Measurements from ENCODE around the gene RPS6KA3.
"Not testable (repeated sequence)": the region's sequence is repeated elsewhere in the genome, so short reads cannot be mapped to it uniquely, and the experiment has no call there.

RPS6KA3 gene

GRCh38 chrX:20173856-20174255 lies 92.9 kb downstream of the RPS6KA3 start:
- Histone ChIP-seq H2BK12ac (ENCODE audit: low read length) (no peak overlapping the region), H2BK5ac (ENCODE audit: low read length) (no peak overlapping the region), H3K79me1 (ENCODE audit: low read depth, low read length) (no peaks in the 10 kb centered on the region), H3K4me1 (ENCODE audit: control insufficient read depth in 2 of 2, insufficient read depth in 1 of 2, low read depth in 1 of 2, low read length in 2 of 2) (no peaks in the 10 kb centered on the region), H3K4me2 (ENCODE audit: insufficient read depth, low read length, poor library complexity, severe bottlenecking) (no peak overlapping the region), H2AFZ (ENCODE audit: low read length) (no peak overlapping the region), H4K8ac (ENCODE audit: low read depth, low read length) (no peak overlapping the region), H3K14ac (ENCODE audit: low read length) (no peak overlapping the region), H4K91ac (ENCODE audit: low read depth, low read length, poor library complexity) (no peak overlapping the region), H3K9ac (ENCODE audit: low read depth, low read length, poor library complexity) (no peak overlapping the region), H3K4me3 (ENCODE audit: low read length in 2 of 2) (no peak overlapping the region), H3K27ac (replicated peaks; ENCODE audit: low read length) (no peak overlapping the region), H3K23ac (ENCODE audit: low read depth, low read length, poor library complexity) (no peak overlapping the region), H2AK5ac (ENCODE audit: low read depth, low read length) (no peak overlapping the region), H3K4ac (ENCODE audit: low read length) (no peak overlapping the region), H2BK120ac (ENCODE audit: low read depth, low read length) (no peak overlapping the region), H3K18ac (ENCODE audit: low read length) (no peak overlapping the region), H3K36me3 (replicated peaks in 1 of 2; ENCODE audit: control insufficient read depth in 2 of 2, insufficient read depth in 2 of 2, low read length in 2 of 2) (peaks cover 2 to 67% of the 10 kb centered on the region in 2 donors), H3K9me3 (replicated peaks in 1 of 2; ENCODE audit: control insufficient read depth in 2 of 2, insufficient read depth in 1 of 2, low read depth in 1 of 2, low read length in 2 of 2) (no peaks in the 10 kb centered on the region), H3K27me3 (ENCODE audit: control insufficient read depth in 3 of 3, insufficient read depth in 3 of 3, low read depth in 1 of 3, low read length in 3 of 3) (no peaks in the 10 kb centered on the region), H2BK15ac (ENCODE audit: low read length) (no peak overlapping the region)
- WGBS, 2 donors (ENCODE audit: extremely low coverage in 2 of 2, insufficient read length in 2 of 2, insufficient replicate concordance in 1 of 2): no CpG with 5 or more reads among the region's 2 CpGs
- no peak for DNase-seq (ENCODE audit: low spot score)

- Histone ChIP-seq H3K79me1 (ENCODE audit: low read depth, low read length) (no peaks in the 10 kb centered on the region), H3K23ac (ENCODE audit: low read depth, low read length, poor library complexity) (no peak overlapping the region), H2AFZ (ENCODE audit: low read length) (no peak overlapping the region), H3K27ac (replicated peaks; ENCODE audit: low read length) (no peak overlapping the region), H4K8ac (ENCODE audit: low read depth, low read length) (no peak overlapping the region), H3K9me3 (replicated peaks in 1 of 2; ENCODE audit: control insufficient read depth in 2 of 2, insufficient read depth in 1 of 2, low read depth in 1 of 2, low read length in 2 of 2) (no peaks in the 10 kb centered on the region), H3K18ac (ENCODE audit: low read length) (no peak overlapping the region), H3K4me2 (ENCODE audit: insufficient read depth, low read length, poor library complexity, severe bottlenecking) (no peak overlapping the region), H2BK15ac (ENCODE audit: low read length) (no peak overlapping the region), H3K27me3 (ENCODE audit: control insufficient read depth in 3 of 3, insufficient read depth in 3 of 3, low read depth in 1 of 3, low read length in 3 of 3) (no peaks in the 10 kb centered on the region), H2BK120ac (ENCODE audit: low read depth, low read length) (no peak overlapping the region), H3K4me3 (ENCODE audit: low read length in 2 of 2) (no peak overlapping the region), H2BK5ac (ENCODE audit: low read length) (no peak overlapping the region), H4K91ac (ENCODE audit: low read depth, low read length, poor library complexity) (no peak overlapping the region), H3K14ac (ENCODE audit: low read length) (no peak overlapping the region), H2AK5ac (ENCODE audit: low read depth, low read length) (no peak overlapping the region), H3K9ac (ENCODE audit: low read depth, low read length, poor library complexity) (no peak overlapping the region), H3K4me1 (ENCODE audit: control insufficient read depth in 2 of 2, insufficient read depth in 1 of 2, low read depth in 1 of 2, low read length in 2 of 2) (no peaks in the 10 kb centered on the region), H2BK12ac (ENCODE audit: low read length) (no peak overlapping the region), H3K4ac (ENCODE audit: low read length) (no peak overlapping the region), H3K36me3 (replicated peaks in 1 of 2; ENCODE audit: control insufficient read depth in 2 of 2, insufficient read depth in 2 of 2, low read length in 2 of 2) (peaks cover 2 to 72% of the 10 kb centered on the region in 2 donors)
- no peak for DNase-seq (ENCODE audit: low spot score)
- WGBS, 2 donors (ENCODE audit: extremely low coverage in 2 of 2, insufficient read length in 2 of 2, insufficient replicate concordance in 1 of 2): no CpG with 5 or more reads among the region's 2 CpGs
Measured at GRCh38 chrX:20173313-20173712, 93.4 kb downstream of the RPS6KA3 start.

GRCh38 chrX:20171887-20172286 lies 94.8 kb downstream of the RPS6KA3 start:
- Histone ChIP-seq H3K14ac (ENCODE audit: low read length) (no peak overlapping the region), H3K79me1 (ENCODE audit: low read depth, low read length) (no peaks in the 10 kb centered on the region), H2BK120ac (ENCODE audit: low read depth, low read length) (no peak overlapping the region), H3K23ac (ENCODE audit: low read depth, low read length, poor library complexity) (no peak overlapping the region), H3K18ac (ENCODE audit: low read length) (no peak overlapping the region), H2AK5ac (ENCODE audit: low read depth, low read length) (no peak overlapping the region), H2BK15ac (ENCODE audit: low read length) (no peak overlapping the region), H3K36me3 (replicated peaks in 1 of 2; ENCODE audit: control insufficient read depth in 2 of 2, insufficient read depth in 2 of 2, low read length in 2 of 2) (peaks cover 2 to 77% of the 10 kb centered on the region in 2 donors), H3K9me3 (replicated peaks in 1 of 2; ENCODE audit: control insufficient read depth in 2 of 2, insufficient read depth in 1 of 2, low read depth in 1 of 2, low read length in 2 of 2) (no peaks in the 10 kb centered on the region), H4K91ac (ENCODE audit: low read depth, low read length, poor library complexity) (no peak overlapping the region), H2BK12ac (ENCODE audit: low read length) (no peak overlapping the region), H3K4me2 (ENCODE audit: insufficient read depth, low read length, poor library complexity, severe bottlenecking) (no peak overlapping the region), H3K4me3 (ENCODE audit: low read length in 2 of 2) (no peak overlapping the region), H3K9ac (ENCODE audit: low read depth, low read length, poor library complexity) (no peak overlapping the region), H3K27ac (replicated peaks; ENCODE audit: low read length) (no peak overlapping the region), H4K8ac (ENCODE audit: low read depth, low read length) (no peak overlapping the region), H3K4ac (ENCODE audit: low read length) (no peak overlapping the region), H2AFZ (ENCODE audit: low read length) (no peak overlapping the region), H3K4me1 (ENCODE audit: control insufficient read depth in 2 of 2, insufficient read depth in 1 of 2, low read depth in 1 of 2, low read length in 2 of 2) (no peaks in the 10 kb centered on the region), H2BK5ac (ENCODE audit: low read length) (no peak overlapping the region), H3K27me3 (ENCODE audit: control insufficient read depth in 3 of 3, insufficient read depth in 3 of 3, low read depth in 1 of 3, low read length in 3 of 3) (no peaks in the 10 kb centered on the region)
- no peak for DNase-seq (ENCODE audit: low spot score)
- no CpG with 5 or more reads among the region's 3 CpGs for WGBS, 2 donors (ENCODE audit: extremely low coverage in 2 of 2, insufficient read length in 2 of 2, insufficient replicate concordance in 1 of 2)

- H2BK120ac ChIP-seq (ENCODE audit: low read depth, low read length); H3K18ac ChIP-seq (ENCODE audit: low read length); H3K4me2 ChIP-seq (ENCODE audit: insufficient read depth, low read length, poor library complexity, severe bottlenecking); H3K79me1 ChIP-seq (ENCODE audit: low read depth, low read length); H3K9me3 ChIP-seq (replicated peaks in 1 of 2; ENCODE audit: control insufficient read depth in 2 of 2, insufficient read depth in 1 of 2, low read depth in 1 of 2, low read length in 2 of 2); DNase-seq (ENCODE audit: low spot score); H2BK5ac ChIP-seq (ENCODE audit: low read length); H3K4me3 ChIP-seq (ENCODE audit: low read length in 2 of 2); H2BK12ac ChIP-seq (ENCODE audit: low read length); H3K23ac ChIP-seq (ENCODE audit: low read depth, low read length, poor library complexity); H3K27me3 ChIP-seq (ENCODE audit: control insufficient read depth in 3 of 3, insufficient read depth in 3 of 3, low read depth in 1 of 3, low read length in 3 of 3); H2BK15ac ChIP-seq (ENCODE audit: low read length); H3K27ac ChIP-seq (replicated peaks; ENCODE audit: low read length); H4K91ac ChIP-seq (ENCODE audit: low read depth, low read length, poor library complexity); H3K9ac ChIP-seq (ENCODE audit: low read depth, low read length, poor library complexity); H2AK5ac ChIP-seq (ENCODE audit: low read depth, low read length); H3K4ac ChIP-seq (ENCODE audit: low read length); H2AFZ ChIP-seq (ENCODE audit: low read length); H4K8ac ChIP-seq (ENCODE audit: low read depth, low read length); H3K4me1 ChIP-seq (ENCODE audit: control insufficient read depth in 2 of 2, insufficient read depth in 1 of 2, low read depth in 1 of 2, low read length in 2 of 2); H3K14ac ChIP-seq (ENCODE audit: low read length): not testable (repeated sequence)
- H3K36me3 ChIP-seq (replicated peaks in 1 of 2; ENCODE audit: control insufficient read depth in 2 of 2, insufficient read depth in 2 of 2, low read length in 2 of 2): peaks cover 0 to 68% of the 10 kb centered on the region in 2 donors
Measured at GRCh38 chrX:20162516-20162915, 104.2 kb downstream of the RPS6KA3 start.
